Central memory CD8-positive, alpha-beta T cell (primary cell): ENCODE data around the gene PGBD5.
"Not testable (repeated sequence)": the region's sequence is repeated elsewhere in the genome, so short reads cannot be mapped to it uniquely, and the experiment has no call there.

Experiments
- ATAC-seq: fragments of 150-1000 bp; cut with Tn5 transposase; replicated peaks from 2 replicates; pipeline ENCODE4 v1.10.0; 2022; ENCODE audit warnings: mild to moderate bottlenecking, moderate FRiP score, moderate number of reproducible peaks; ENCODE audit not compliant: poor library complexity, severe bottlenecking; ENCODE audit errors: extremely low read depth
- DNase-seq, 2 donors: peaks; one replicate each; pipeline ENCODE4 v3.0.0; 2021; ENCODE audit warnings: low spot score in 2 of 2
- H3K27ac Mint-ChIP-seq: one replicate; pipeline ENCODE4 v1.8.0; 2022; ENCODE audit warnings: low read depth, mild to moderate bottlenecking, moderate library complexity, mixed read lengths
- H3K27me3 Mint-ChIP-seq: one replicate; pipeline ENCODE4 v1.8.0; 2022; ENCODE audit warnings: mixed read lengths
- H3K36me3 Mint-ChIP-seq: one replicate; pipeline ENCODE4 v1.8.0; 2022; ENCODE audit warnings: mild to moderate bottlenecking, moderate library complexity, mixed read lengths; ENCODE audit not compliant: insufficient read depth
- H3K4me1 Mint-ChIP-seq: one replicate; pipeline ENCODE4 v1.8.0; 2022; ENCODE audit warnings: mixed read lengths
- H3K4me3 Mint-ChIP-seq: one replicate; pipeline ENCODE4 v1.8.0; 2022; ENCODE audit warnings: mild to moderate bottlenecking, moderate library complexity, mixed read lengths
- H3K9me3 Mint-ChIP-seq: one replicate; pipeline ENCODE4 v1.8.0; 2022; ENCODE audit warnings: mixed read lengths

PGBD5 gene

DNA sequence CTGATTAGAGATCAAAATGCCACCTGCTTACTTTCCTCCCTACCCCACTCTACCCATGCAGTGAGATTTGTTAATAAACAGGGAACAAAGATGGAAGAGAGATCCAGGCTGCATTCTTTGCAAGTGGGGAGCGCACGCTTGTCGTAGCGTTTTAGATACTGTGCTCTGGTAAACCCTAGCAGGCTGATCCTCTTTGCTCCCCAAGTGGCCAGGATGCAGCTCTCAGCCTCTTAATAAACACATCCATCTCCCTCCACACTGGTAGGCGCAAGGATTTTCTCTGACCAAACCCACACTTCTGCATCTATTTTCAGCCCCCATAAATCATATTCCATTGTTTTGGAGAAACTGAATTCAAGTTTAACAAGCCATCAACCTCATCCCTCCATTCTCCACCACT, 2.9 kb downstream of the PGBD5 start:
- no peak for ATAC-seq
- peaks cover 84% of the 10 kb centered on the region for H3K27me3 Mint-ChIP-seq
- peaks cover 3% of the 10 kb centered on the region for H3K36me3 Mint-ChIP-seq
- peaks cover 6% of the 10 kb centered on the region for H3K4me1 Mint-ChIP-seq
- H3K27ac Mint-ChIP-seq, result no peak overlapping the region
- DNase-seq, result no peak
- no peaks in the 10 kb centered on the region for H3K9me3 Mint-ChIP-seq
- no peak overlapping the region for H3K4me3 Mint-ChIP-seq

DNA sequence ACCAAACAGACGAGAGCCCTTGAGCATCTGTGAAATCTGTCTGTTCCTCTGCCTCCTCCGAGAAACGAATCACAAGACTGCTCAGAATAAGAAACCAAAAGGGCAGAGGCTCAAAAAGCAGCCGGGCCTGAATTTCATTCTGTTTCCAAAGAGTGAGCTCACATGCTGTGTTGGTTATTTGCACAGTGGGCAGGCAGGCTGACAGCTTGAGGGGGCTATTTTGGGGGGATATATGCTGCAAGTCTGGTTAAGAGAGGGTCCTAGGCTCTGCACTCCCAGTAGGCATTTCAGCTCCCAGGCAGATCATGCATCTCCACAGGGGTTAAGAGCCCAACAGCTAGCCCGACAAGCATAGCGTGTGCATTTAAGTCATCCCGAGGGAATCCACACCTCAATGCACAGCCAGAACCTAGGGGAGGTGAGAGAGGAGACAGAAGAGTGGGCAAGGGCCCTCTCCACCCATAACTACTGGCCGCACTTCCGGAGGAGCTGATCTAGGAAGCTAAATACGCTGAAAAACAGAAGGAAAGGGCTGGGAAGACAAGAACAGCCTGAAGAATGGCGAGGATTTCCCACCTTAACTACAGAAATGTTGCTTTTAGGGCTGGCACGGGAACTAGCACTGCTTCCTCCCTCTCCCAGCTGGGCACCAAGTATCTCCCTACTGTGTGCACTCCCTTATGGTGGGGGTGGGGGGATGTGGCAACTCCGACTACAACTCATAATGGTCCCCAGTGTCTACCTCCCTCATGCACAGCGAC, 3.7 kb downstream of the PGBD5 start:
- no peaks in the 10 kb centered on the region for H3K9me3 Mint-ChIP-seq
- peaks cover 86% of the 10 kb centered on the region for H3K27me3 Mint-ChIP-seq
- DNase-seq (no peak), ATAC-seq (no peak)
- no peak overlapping the region for H3K4me3 Mint-ChIP-seq
- H3K27ac Mint-ChIP-seq, result no peak overlapping the region
- peaks cover 3% of the 10 kb centered on the region for H3K36me3 Mint-ChIP-seq
- H3K4me1 Mint-ChIP-seq, result peaks cover 6% of the 10 kb centered on the region

DNA sequence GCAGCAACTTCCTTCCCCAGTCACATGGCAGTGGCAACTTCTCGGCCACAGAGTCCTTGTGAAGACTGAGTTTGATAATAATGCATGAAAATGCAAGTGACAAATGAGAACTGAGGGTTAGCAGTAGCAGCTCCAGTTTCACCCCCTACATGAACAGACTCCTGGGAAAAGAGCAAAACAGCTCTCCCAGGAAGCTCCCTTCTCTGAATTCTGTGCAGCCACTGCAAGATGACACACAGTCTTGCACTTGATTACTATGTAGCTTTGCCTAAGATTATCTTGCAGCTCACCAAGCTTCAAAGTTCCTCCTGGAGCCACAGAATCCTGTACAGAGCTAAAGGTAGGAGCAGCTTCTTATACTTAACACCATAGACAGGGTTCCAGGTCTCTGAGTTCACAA, 4.7 kb downstream of the PGBD5 start:
- Mint-ChIP-seq H3K27me3 (peaks cover 86% of the 10 kb centered on the region), H3K4me3 (no peak overlapping the region), H3K9me3 (no peaks in the 10 kb centered on the region), H3K36me3 (no peaks in the 10 kb centered on the region), H3K27ac (no peak overlapping the region), H3K4me1 (no peaks in the 10 kb centered on the region)
- no peak for ATAC-seq
- DNase-seq, result no peak

DNA sequence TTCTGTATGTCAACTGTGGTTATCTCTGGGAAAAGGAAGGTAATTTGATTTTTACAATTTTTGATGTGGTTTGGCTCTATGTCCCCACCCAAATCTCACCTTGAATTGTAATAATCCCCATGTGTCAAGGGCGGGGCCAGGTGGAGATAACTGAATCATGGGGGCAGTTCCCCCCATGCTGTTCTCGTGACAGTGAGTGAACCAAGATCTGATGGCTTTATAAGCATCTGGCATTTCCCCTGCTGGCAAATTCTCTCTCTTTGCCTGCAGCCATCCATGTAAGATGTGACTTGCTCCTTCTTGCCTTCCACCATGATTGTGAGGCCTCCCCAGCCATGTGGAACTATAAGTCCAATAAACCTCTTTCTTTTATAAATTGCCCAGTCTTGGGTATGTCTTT, 5.8 kb downstream of the PGBD5 start:
- H3K4me3 Mint-ChIP-seq, result not testable (repeated sequence)

DNA sequence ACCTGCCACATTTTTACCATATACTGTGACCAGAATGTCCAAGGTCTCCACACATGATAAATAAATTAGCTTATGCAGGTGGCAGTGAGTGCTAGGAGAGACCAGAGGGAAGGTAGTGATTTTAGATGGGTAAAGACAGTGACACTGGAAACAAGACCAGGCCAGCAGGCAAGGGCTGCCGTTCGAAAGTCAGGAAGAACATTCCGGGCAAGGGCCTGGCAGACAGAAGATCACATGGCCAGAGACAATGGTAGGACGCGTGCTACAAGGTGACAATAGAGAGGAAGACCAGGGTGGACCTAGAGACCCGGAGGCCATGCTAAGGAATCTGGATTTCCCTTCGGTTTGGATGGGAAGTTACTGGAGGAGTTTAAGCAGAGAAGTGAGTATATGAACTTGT, 9.7 kb downstream of the PGBD5 start:
- Mint-ChIP-seq H3K27ac (no peak overlapping the region), H3K36me3 (no peaks in the 10 kb centered on the region), H3K27me3 (peaks cover 92% of the 10 kb centered on the region), H3K4me3 (no peak overlapping the region), H3K9me3 (no peaks in the 10 kb centered on the region), H3K4me1 (no peaks in the 10 kb centered on the region)
- ATAC-seq (no peak), DNase-seq (no peak)

More for the DNA sequence above, 5.8 kb downstream of the PGBD5 start:
- not testable (repeated sequence) for ATAC-seq, H3K27ac Mint-ChIP-seq, H3K4me1 Mint-ChIP-seq, DNase-seq, H3K9me3 Mint-ChIP-seq, H3K36me3 Mint-ChIP-seq
- peaks cover 95% of the 10 kb centered on the region for H3K27me3 Mint-ChIP-seq

DNA sequence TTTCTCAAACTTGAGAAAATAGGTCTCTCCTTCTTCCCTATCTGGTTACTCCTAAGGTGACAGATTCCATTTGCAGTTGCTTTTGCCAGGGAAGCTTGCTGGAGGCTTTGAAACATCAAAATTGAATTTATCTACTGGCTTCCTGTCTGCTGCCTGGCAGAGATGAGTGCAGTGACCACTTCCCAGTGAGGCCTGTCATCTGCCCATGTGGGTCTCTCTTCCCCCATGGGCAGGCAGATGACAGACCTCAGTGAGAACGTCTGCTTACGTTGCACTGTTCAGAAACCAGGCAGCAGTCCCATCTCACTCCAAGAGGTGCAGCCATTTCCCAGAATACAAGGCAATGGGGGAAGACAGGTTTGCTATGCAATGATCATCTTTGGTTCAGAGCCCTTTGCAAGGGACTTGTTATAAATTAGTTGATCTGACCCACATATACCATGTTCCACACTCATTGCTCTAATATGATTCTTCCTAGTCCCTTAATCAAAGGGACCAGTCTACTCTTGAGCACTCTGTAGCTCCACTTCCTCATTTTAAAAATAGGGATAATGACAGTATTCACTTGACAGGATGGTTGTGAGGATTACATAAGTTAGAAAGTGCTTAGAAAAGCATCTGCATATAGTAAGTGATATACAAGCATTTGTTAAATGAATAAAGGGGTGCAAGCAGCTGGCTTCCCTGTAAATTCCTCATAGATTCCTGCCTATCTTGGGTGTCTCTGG, 10.6 kb downstream of the PGBD5 start:
- H3K9me3 Mint-ChIP-seq, result no peaks in the 10 kb centered on the region
- peaks cover 95% of the 10 kb centered on the region for H3K27me3 Mint-ChIP-seq
- ATAC-seq (no peak), DNase-seq (no peak)
- no peak overlapping the region for H3K27ac Mint-ChIP-seq
- H3K36me3 Mint-ChIP-seq, result no peaks in the 10 kb centered on the region
- no peaks in the 10 kb centered on the region for H3K4me1 Mint-ChIP-seq
- no peak overlapping the region for H3K4me3 Mint-ChIP-seq

DNA sequence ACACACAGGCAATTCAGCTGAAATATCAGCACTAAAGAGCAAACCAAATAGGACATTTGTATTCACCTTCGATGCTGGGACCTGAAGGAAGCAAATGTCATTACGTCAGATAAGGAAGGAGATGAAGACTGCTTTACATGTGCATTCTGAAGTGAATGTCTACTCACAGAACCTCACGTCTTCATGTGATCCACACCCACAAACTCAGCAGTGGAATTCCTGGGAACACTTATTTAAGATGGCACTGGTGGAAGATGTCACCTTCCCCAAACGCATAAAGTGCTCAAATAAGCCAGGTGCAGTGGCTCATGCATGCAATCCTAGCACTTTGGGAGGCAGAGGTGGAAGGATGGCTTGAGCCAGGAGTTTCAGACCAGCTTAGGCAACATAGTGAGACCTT, 11.4 kb downstream of the PGBD5 start:
- H3K36me3 Mint-ChIP-seq, result no peaks in the 10 kb centered on the region
- ATAC-seq, result no peak
- H3K27ac Mint-ChIP-seq, result no peak overlapping the region
- no peak overlapping the region for H3K4me3 Mint-ChIP-seq
- no peaks in the 10 kb centered on the region for H3K4me1 Mint-ChIP-seq
- no peaks in the 10 kb centered on the region for H3K9me3 Mint-ChIP-seq
- no peak for DNase-seq
- peaks cover 95% of the 10 kb centered on the region for H3K27me3 Mint-ChIP-seq

DNA sequence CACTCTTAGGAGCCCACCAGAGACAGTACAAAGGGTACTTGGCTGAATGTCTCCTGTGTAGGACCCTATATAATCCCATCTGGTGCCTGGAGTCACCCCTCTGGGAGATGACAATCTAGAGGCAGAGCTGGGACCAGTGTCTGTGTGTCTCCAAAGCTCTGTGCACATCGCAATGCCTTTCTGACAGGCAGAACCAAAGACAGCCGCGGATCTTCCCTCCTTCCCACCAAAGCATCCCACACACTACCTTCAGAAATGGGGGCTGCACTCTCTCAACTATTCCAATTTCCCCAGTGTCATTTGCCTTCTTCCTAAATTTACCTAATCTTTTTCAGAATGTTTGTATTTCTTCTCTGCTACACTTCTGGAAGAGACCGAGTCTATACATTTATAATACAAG, 12.0 kb downstream of the PGBD5 start:
- no peak for ATAC-seq
- Mint-ChIP-seq H3K27me3 (peaks cover 94% of the 10 kb centered on the region), H3K27ac (no peak overlapping the region), H3K4me3 (no peak overlapping the region), H3K9me3 (no peaks in the 10 kb centered on the region), H3K4me1 (no peaks in the 10 kb centered on the region), H3K36me3 (no peaks in the 10 kb centered on the region)
- DNase-seq, result no peak

DNA sequence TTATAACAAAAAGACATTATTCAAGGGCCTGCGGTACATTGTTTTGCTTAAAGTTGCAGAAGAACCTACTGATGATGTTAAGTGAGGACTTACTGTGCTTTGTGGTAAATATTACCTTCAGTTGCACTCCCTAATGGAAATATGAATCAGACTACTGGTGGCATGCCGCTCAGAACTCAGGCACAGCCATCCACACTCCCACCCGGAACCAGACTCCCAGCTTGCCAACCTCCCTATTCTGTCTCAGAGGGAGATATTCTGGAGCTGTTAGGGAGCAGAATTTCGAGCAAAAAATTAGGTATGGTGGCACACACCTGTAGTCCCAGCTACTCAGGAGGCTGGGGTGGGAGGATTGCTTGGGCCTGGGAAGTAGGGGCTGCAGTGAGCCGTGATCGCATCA, 13.1 kb downstream of the PGBD5 start:
- no peak for DNase-seq
- ATAC-seq, result no peak
- H3K36me3 Mint-ChIP-seq, result no peaks in the 10 kb centered on the region
- H3K4me1 Mint-ChIP-seq, result no peaks in the 10 kb centered on the region
- H3K27me3 Mint-ChIP-seq, result peaks cover 96% of the 10 kb centered on the region
- H3K9me3 Mint-ChIP-seq, result no peaks in the 10 kb centered on the region
- H3K27ac Mint-ChIP-seq, result no peak overlapping the region
- H3K4me3 Mint-ChIP-seq, result no peak overlapping the region

DNA sequence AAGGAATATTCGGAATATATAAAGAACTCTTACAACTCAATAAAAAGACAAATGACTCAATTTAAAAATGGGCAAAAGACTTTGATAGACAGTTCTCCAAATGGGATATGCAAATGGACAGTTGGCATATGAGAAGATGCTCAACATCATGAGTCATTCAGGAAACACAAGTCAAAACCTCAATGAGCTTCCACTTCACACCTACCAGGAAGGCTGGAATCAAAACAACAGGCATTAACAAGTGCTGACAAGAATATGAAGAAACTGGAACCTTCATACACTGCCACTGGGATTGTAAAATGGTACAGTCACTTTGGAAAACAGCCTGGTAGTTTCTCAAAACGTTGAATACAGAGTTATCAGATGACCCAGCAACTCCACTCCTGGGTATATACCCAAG, 17.2 kb downstream of the PGBD5 start:
- no peak overlapping the region for H3K4me3 Mint-ChIP-seq
- no peak overlapping the region for H3K27ac Mint-ChIP-seq
- peaks cover 69% of the 10 kb centered on the region for H3K27me3 Mint-ChIP-seq
- H3K36me3 Mint-ChIP-seq, result no peaks in the 10 kb centered on the region
- DNase-seq, result no peak
- ATAC-seq, result no peak
- no peaks in the 10 kb centered on the region for H3K9me3 Mint-ChIP-seq
- no peaks in the 10 kb centered on the region for H3K4me1 Mint-ChIP-seq

DNA sequence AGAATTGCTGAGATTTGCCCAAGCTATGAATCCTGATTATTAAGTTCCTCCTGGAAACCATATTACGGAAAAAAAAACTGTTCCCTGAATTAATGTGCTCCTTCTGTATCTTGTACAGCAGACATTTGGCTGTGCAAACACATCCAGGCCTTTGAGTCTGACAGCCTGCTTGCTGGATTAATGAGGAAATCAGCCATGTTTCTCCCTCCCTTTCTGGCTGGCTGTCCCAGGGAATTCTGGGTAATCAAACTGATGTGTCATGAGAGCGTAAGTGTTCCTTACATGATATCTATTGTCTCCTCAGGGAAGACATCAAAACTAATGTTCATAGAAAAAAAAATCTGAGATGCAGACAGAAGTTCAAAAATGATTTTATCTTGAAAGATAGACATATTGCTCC, 18.8 kb downstream of the PGBD5 start:
- DNase-seq, result no peak
- Mint-ChIP-seq H3K27ac (no peak overlapping the region), H3K4me3 (no peak overlapping the region), H3K27me3 (peaks cover 69% of the 10 kb centered on the region), H3K36me3 (no peaks in the 10 kb centered on the region), H3K9me3 (no peaks in the 10 kb centered on the region), H3K4me1 (no peaks in the 10 kb centered on the region)
- ATAC-seq, result no peak

DNA sequence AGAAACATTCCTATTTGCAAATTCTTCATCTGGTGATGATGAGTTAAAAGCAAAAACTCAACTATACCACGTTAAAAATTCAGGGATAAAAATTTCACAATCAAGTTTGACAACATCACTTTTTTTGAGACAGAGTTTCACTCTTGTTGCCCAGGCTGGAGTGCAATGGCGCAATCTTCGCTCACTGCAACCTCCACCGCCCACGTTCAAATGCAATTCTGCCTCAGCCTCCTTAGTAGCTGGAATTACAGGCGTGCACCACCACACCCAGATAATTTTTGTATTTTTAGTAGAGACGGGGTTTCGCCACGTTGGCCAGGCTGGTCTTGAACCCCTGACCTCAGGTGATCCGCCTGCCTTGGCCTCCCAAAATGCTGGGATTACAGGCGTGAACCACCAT, 19.4 kb downstream of the PGBD5 start:
- H3K27me3 Mint-ChIP-seq, result peaks cover 63% of the 10 kb centered on the region
- not testable (repeated sequence) for ATAC-seq, DNase-seq, H3K9me3 Mint-ChIP-seq, H3K36me3 Mint-ChIP-seq, H3K4me3 Mint-ChIP-seq, H3K27ac Mint-ChIP-seq, H3K4me1 Mint-ChIP-seq

DNA sequence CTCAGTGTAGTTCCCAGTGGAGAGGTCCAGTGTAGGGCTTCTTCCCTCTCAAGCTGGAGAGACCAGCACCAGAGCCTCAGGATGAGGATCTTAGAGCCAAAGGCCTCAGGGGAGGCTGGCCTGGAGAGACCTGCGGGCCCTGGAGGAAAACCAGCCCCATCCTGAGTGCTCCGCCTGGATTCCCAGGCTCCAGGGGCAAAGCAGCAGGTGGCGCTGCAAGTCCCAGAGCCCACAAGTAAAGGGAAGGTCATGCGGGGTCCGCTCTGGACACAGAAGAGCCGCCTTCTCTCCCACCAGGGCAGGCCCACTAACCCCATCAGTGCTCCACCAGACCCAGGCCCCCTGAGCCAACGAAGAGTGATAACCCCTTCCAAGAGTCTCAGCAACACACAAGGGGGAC, 22.7 kb downstream of the PGBD5 start:
- H3K36me3 Mint-ChIP-seq, result peaks cover 1% of the 10 kb centered on the region
- H3K27me3 Mint-ChIP-seq, result peaks cover 53% of the 10 kb centered on the region
- H3K4me3 Mint-ChIP-seq, result no peak overlapping the region
- H3K9me3 Mint-ChIP-seq, result no peaks in the 10 kb centered on the region
- no peak for ATAC-seq
- H3K4me1 Mint-ChIP-seq, result no peaks in the 10 kb centered on the region
- no peak overlapping the region for H3K27ac Mint-ChIP-seq
- no peak for DNase-seq
